GM18873 (cell line): ENCODE data around the gene SLX9.
"Not testable (repeated sequence)": the region's sequence is repeated elsewhere in the genome, so short reads cannot be mapped to it uniquely, and the experiment has no call there.

Experiments
- ATAC-seq: cut with Tn5 transposase; IDR thresholded peaks from one replicate; pipeline ENCODE4 v1.9.1; 2021; ENCODE audit warnings: mild to moderate bottlenecking, moderate library complexity, moderate number of reproducible peaks; ENCODE audit not compliant: unreplicated experiment, low FRiP score

SLX9 gene

GRCh38 chr21:44928500-44929241 lies 11.2 kb upstream of the SLX9 start:
- not testable (repeated sequence) for ATAC-seq

GRCh38 chr21:44929242-44929798 lies 10.5 kb upstream of the SLX9 start:
- no peak for ATAC-seq

DNA sequence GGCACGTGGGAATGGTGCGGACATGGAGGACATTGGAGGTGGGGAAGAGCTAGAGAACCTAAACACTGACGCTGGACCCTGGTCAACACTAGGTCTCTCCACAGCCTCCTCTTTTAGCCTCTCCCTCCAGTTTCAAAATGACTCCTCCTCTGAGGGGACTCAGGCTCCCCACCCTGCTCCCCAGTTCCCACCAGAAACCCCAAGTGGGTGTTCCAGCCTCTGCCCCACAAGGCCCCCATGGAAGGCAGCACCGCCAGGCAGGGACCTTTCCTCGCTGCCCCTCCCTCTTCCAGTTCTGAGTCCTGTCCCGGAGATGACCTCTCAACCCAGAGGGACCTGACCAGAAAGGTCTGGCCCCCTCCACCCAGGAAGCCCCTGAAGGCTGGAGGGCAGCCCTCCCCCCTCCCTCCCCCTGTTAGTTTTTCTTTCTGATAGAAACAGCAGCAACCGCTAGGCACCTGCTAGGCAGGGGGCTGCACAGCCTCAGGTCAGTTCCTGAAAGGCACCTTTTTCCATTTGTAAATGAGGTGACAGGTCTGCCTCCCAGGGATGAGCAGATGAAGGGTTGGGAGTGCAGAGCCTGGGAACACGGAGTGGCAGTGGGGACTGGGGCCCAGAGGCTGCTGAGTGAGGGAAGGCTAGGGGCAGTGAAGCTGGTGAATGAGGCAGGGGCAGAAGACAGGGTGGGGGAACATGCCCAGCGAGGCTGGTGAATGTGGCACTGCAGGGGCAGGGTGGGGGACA lies 9.9 kb upstream of the SLX9 start:
- no peak for ATAC-seq

GRCh38 chr21:44930543-44930981 lies 9.3 kb upstream of the SLX9 start:
- no peak for ATAC-seq

DNA sequence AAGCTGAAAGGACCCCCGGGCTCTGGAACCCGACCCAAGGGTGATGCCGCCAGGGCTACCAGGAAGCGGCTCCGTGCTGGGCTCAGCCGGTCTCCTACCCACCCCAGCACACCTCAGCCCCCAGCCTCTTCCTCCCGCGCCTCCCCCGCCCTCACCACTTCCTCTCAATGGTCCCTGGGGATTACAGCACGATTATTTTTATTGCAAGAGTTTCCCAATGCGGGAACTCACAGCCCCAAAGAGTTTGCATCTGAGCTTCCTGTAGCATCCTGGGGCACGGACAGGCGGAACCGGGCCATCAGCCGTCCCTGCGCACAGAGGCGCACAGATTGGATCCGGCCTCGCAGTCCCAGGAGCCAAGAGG lies 8.7 kb upstream of the SLX9 start:
- no peak for ATAC-seq

- no peak for ATAC-seq
Observed at GRCh38 chr21:44931501-44932407, 8.1 kb upstream of the SLX9 start.

- no peak for ATAC-seq
Observed at GRCh38 chr21:44932408-44933181, 7.2 kb upstream of the SLX9 start.

GRCh38 chr21:44933199-44933917 lies 6.5 kb upstream of the SLX9 start:
- ATAC-seq: no peak

- ATAC-seq: no peak
Observed at GRCh38 chr21:44933918-44934260, 5.9 kb upstream of the SLX9 start.

- ATAC-seq: no peak
Observed at GRCh38 chr21:44934276-44934675, 5.6 kb upstream of the SLX9 start.

GRCh38 chr21:44934797-44935532 lies 4.9 kb upstream of the SLX9 start:
- no peak for ATAC-seq

- ATAC-seq: no peak
Observed at GRCh38 chr21:44935533-44935927, 4.3 kb upstream of the SLX9 start.

DNA sequence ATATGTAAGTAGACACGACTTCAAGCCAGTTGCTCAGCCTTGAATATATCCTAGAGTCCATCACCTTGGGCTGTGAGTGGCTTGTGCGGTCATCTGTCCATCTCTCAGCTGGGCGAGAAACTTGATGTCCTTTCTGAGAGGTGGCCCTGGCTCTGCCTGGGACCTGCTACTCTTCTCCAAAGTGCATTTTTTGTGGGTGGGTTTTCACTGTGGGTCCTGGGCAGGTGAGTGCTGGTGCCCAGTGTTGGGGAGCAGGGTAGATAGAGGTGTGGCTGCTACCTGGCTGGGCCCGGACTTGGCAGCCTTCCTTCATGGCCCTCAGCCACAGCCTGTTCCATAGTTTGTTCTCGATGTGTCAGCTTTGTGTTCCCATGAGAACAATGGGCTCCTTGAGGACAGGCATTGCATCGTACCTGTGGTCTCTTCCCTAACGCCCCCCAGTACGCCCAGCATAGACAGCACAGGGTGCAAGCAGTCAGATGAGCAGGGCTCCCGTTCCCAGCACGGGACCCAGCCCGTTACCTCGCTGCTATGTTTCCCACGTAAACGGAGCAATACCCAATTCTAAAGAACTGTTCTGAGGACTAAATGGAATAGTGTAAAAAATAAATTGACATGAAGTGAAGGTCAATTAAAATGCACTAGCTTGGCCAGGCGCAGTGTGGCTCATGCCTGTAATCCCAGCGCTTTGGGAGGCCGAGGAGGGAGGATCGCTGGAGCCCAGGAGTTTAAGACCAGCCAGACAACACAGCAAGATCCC lies 877 bp upstream of the SLX9 start:
- ATAC-seq: no peak

DNA sequence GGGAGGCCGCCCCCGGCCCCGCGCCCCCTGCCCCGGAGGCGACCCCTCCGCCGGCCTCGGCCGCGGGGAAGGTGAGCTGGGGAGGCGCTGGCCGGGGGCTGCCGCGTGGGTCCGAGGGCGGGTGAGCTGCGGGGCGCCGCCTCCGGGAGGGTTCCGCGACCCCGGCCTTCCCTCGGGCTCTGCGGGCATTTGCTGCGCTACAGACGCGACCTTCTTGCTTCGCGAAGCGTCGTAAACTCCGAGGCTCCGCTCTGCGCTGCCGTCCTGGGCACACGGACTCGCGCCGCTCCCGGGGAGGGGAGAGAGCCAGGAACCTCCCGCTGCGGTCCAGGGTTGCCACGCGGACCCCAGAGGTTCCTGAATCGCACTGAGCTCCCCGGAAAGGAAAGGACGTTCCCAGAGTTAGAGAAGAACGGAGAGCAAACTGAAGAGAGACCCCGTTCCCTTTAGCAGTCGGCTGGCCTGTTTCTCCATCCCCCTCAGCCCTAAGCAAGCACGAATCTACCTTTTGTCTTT lies 345 bp downstream of the SLX9 start:
- ATAC-seq: no peak

DNA sequence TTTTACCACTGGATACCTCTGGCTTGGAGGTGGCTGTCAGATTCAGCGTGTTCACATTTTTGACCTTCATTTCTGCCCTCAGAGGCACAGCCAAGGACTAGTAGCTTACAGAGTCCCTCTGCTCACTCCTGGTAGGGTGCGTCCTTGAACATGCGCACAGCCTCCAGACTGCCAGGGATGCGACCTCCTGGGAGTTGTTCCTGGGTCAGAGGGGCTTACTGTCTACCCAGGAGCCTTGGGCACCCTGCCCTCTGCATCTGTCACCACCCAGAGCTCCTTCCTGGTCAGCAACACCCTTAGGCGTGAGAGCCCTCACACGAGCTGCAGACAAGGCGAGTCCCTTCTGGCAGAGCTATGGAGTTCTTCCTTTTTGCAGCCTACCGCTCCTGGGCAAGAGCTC lies 1.7 kb downstream of the SLX9 start:
- no peak for ATAC-seq

GRCh38 chr21:44942566-44942965 lies 2.7 kb downstream of the SLX9 start:
- ATAC-seq: no peak

GRCh38 chr21:44943005-44943685 lies 3.3 kb downstream of the SLX9 start:
- ATAC-seq: no peak
